GM19372 (cell line): Measurements from ENCODE around the gene MIGA1.
"Not testable (repeated sequence)": the region's sequence is repeated elsewhere in the genome, so short reads cannot be mapped to it uniquely, and the experiment has no call there.

Experiments used
- ATAC-seq: cut with Tn5 transposase; IDR thresholded peaks from one replicate; pipeline ENCODE4 v1.9.1; 2021; ENCODE audit warnings: mild to moderate bottlenecking, low read depth, moderate library complexity; ENCODE audit not compliant: unreplicated experiment

MIGA1 gene

GRCh38 chr1:77796695-77797405 lies 17.4 kb downstream of the MIGA1 start:
- no peak for ATAC-seq

GRCh38 chr1:77797991-77798390 lies 18.5 kb downstream of the MIGA1 start:
- no peak for ATAC-seq

- ATAC-seq = no peak
Observed at GRCh38 chr1:77802026-77802425, 22.6 kb downstream of the MIGA1 start.

GRCh38 chr1:77803371-77803770 lies 23.9 kb downstream of the MIGA1 start:
- no peak for ATAC-seq

GRCh38 chr1:77809787-77810462 lies 30.5 kb downstream of the MIGA1 start:
- not testable (repeated sequence) for ATAC-seq

GRCh38 chr1:77811589-77811988 lies 32.1 kb downstream of the MIGA1 start:
- ATAC-seq = not testable (repeated sequence)

GRCh38 chr1:77817368-77818209 lies 38.1 kb downstream of the MIGA1 start:
- ATAC-seq = no peak

- no peak for ATAC-seq
Observed at GRCh38 chr1:77820121-77820520, 40.7 kb downstream of the MIGA1 start.

- no peak for ATAC-seq
Observed at GRCh38 chr1:77824079-77824478, 44.6 kb downstream of the MIGA1 start.

GRCh38 chr1:77824694-77825093 lies 45.2 kb downstream of the MIGA1 start:
- no peak for ATAC-seq

- ATAC-seq = no peak
Observed at GRCh38 chr1:77825131-77825709, 45.8 kb downstream of the MIGA1 start.

GRCh38 chr1:77826851-77827250 lies 47.4 kb downstream of the MIGA1 start:
- not testable (repeated sequence) for ATAC-seq

- ATAC-seq = no peak
Observed at GRCh38 chr1:77828098-77828497, 48.6 kb downstream of the MIGA1 start.

- no peak for ATAC-seq
Observed at GRCh38 chr1:77829851-77830250, 50.4 kb downstream of the MIGA1 start.

GRCh38 chr1:77830946-77831345 lies 51.5 kb downstream of the MIGA1 start:
- no peak for ATAC-seq

GRCh38 chr1:77831566-77831965 lies 52.1 kb downstream of the MIGA1 start:
- no peak for ATAC-seq

- no peak for ATAC-seq
Observed at GRCh38 chr1:77831976-77832711, 52.7 kb downstream of the MIGA1 start.

- no peak for ATAC-seq
Observed at GRCh38 chr1:77832901-77833300, 53.5 kb downstream of the MIGA1 start.

GRCh38 chr1:77833521-77834100 lies 54.2 kb downstream of the MIGA1 start:
- no peak for ATAC-seq
